ENCODE measurements around the gene RNF149. TPM values are rescaled to one million over a fixed set of nuclear protein-coding genes. Genes with fewer than 3 reads are reported as not detected.

Gene RNF149
- 10 to 100 TPM; 20.3 to 45.4 (median 32.2) TPM for total RNA-seq
- long read RNA-seq, transcript RNF149-201 (7 exons, 2,458 nt) = major isoform, 9 of 11 reads
- long read RNA-seq, partial matches to known transcripts = 1 of 11 reads
- long read RNA-seq, other reads (novel, unspliced or antisense) = 1 of 11 reads

DNA sequence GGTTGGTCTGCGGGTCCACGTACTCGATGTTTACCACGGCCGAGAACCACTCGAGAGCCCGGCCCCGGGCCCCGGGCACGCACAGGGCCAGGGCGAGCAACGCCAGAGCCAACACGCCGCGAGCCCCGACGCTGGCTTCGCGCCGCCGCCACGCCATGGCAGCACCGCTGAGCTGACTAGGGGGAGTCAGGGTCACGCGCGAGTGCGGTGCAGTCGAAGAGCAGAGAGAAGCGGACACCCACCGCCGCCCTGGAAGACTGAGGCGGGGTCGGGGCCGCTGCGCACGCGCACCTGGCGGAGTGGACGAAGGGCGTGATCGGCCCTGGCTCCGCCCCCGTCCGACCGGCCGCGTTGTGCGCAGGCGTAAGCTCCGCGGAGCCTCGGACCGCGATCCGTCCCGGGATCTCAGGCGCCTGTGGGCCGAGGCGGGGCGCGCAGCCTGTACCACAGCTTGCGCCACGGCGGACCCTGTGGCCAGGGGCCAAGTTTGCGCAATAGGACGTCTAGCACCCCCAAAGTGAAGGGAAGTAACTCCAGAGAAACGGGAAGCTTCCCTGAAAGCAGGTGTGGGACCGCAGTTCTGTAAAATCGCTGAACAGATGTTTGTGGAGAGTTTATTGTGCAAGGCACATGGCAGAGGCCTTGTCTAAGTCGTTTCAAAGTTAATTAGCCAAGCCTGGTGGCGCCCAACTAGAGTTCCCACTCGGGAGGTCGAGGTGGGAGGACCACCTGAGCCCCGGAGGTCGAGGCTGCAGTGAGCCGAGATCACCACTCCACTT, at the start of gene RNF149:
TSS of gene RNF149 (minus strand) at position 270 of the 779 bp plus-strand sequence. CDS start at position 157, 113 bp downstream.
- 4% methylated on average over 15 of the region's 76 CpGs for WGBS (ENCODE audit: insufficient coverage, low coverage, low lambda C conversion rate, missing lambda C conversion rate)
- H3K27ac ChIP-seq = peak within 1 kb of the TSS; percentile 93 to 99 (median 94)
- no peaks in the 10 kb centered on the region for H3K36me3 ChIP-seq
- TF ChIP-seq, protein P1, sequence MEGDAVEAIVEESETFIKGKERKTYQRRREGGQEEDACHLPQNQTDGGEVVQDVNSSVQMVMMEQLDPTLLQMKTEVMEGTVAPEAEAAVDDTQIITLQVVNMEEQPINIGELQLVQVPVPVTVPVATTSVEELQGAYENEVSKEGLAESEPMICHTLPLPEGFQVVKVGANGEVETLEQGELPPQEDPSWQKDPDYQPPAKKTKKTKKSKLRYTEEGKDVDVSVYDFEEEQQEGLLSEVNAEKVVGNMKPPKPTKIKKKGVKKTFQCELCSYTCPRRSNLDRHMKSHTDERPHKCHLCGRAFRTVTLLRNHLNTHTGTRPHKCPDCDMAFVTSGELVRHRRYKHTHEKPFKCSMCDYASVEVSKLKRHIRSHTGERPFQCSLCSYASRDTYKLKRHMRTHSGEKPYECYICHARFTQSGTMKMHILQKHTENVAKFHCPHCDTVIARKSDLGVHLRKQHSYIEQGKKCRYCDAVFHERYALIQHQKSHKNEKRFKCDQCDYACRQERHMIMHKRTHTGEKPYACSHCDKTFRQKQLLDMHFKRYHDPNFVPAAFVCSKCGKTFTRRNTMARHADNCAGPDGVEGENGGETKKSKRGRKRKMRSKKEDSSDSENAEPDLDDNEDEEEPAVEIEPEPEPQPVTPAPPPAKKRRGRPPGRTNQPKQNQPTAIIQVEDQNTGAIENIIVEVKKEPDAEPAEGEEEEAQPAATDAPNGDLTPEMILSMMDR (IDR thresholded peaks at IDR 0.05) = peak in 2 of 4 donors; percentile 9 to 23
- TF ChIP-seq POLR2A (IDR thresholded peaks at IDR 0.05) = peak; percentile 97
- peak within 1 kb of the TSS; percentile 85 to 97 (median 94) for H3K4me3 ChIP-seq
- intact Hi-C loops (cut with DNase I) = no loop called here
- H3K27me3 ChIP-seq = no peaks in the 10 kb centered on the region
- ATAC-seq (peak; percentile 84 to 93 (median 92)), DNase-seq (peak; percentile 97 to 98 (median 97))
- no peaks in the 10 kb centered on the region for H3K9me3 ChIP-seq
- peaks cover 0 to 38% (median 0%) of the 10 kb centered on the region in 4 donors for H3K4me1 ChIP-seq

- Histone ChIP-seq H3K27ac (no peak overlapping the region), H3K36me3 (no peaks in the 10 kb centered on the region), H3K27me3 (no peaks in the 10 kb centered on the region), H3K4me3 (no peak overlapping the region), H3K4me1 (no peaks in the 10 kb centered on the region), H3K9me3 (no peaks in the 10 kb centered on the region)
- no peak for ATAC-seq
- no peak for DNase-seq
- intact Hi-C loops (cut with DNase I) = no loop called here
- TF ChIP-seq POLR2A (IDR thresholded peaks at IDR 0.05) = no peak
- TF ChIP-seq, protein P1 (IDR thresholded peaks at IDR 0.05) = no peak
Observed at GRCh38 chr2:101357376-101357775, 48.9 kb upstream of the RNF149 start.

DNA sequence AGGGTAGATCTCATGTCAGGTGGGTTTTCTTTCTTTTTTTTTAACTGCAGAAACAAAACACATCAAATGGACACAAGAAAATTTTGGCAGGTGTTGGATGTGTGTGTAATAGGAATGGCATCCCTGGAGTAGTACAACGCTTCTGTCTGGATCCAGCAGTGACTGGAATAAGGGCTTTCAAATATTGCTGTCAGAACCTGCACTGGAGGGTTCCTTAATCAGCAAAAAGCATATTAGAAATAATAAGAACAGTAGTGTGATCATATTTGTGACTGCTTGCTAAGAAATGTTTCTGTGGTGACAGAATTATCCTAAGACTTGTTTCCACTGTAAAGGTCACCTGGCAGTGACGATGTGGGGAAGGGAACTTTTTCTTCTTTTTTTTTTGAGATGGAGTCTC, 48.0 kb upstream of the RNF149 start:
- TF ChIP-seq POLR2A (IDR thresholded peaks at IDR 0.05) = no peak
- TF ChIP-seq, protein P1 (IDR thresholded peaks at IDR 0.05) = no peak
- H3K36me3 ChIP-seq = no peaks in the 10 kb centered on the region
- no peaks in the 10 kb centered on the region for H3K9me3 ChIP-seq
- no peaks in the 10 kb centered on the region for H3K4me1 ChIP-seq
- no peaks in the 10 kb centered on the region for H3K27me3 ChIP-seq
- intact Hi-C loops (cut with DNase I) = no loop called here
- no peak overlapping the region for H3K27ac ChIP-seq
- H3K4me3 ChIP-seq = no peak overlapping the region
- no peak for DNase-seq
- ATAC-seq = no peak
- WGBS (ENCODE audit: insufficient coverage, low coverage, low lambda C conversion rate, missing lambda C conversion rate) = 74% methylated on average over 2 of the region's 2 CpGs

- H3K4me3 ChIP-seq = no peak overlapping the region
- H3K4me1 ChIP-seq = no peaks in the 10 kb centered on the region
- no peak overlapping the region for H3K27ac ChIP-seq
- H3K9me3 ChIP-seq = no peaks in the 10 kb centered on the region
- H3K27me3 ChIP-seq = no peaks in the 10 kb centered on the region
- H3K36me3 ChIP-seq = no peaks in the 10 kb centered on the region
- DNase-seq (no peak), ATAC-seq (no peak)
- 71% methylated on average over 4 of the region's 6 CpGs for WGBS (ENCODE audit: insufficient coverage, low coverage, low lambda C conversion rate, missing lambda C conversion rate)
- intact Hi-C loops (cut with DNase I) = no loop called here
- no peak for TF ChIP-seq POLR2A (IDR thresholded peaks at IDR 0.05)
- TF ChIP-seq, protein P1 (IDR thresholded peaks at IDR 0.05) = no peak
Observed at GRCh38 chr2:101356055-101356454, 47.6 kb upstream of the RNF149 start.
